ENCODE measurements around the gene CHD3.
A peak's percentile ranks its signal among the peaks of the same experiment; 100 is the strongest.

- TF ChIP-seq CTCF (IDR thresholded peaks at IDR 0.05) (no peak), POLR2A (IDR thresholded peaks at IDR 0.05) (peak in 1 of 4 donors; percentile 48)
Observed at GRCh38 chr17:7959503-7960253, 71.1 kb downstream of the CHD3 start.
